PFSK-1 (cell line): ENCODE data around the gene RND1.

Experiments
- FOXP2 ChIP-seq: optimal IDR thresholded peaks from 2 replicates; pipeline ENCODE3; 2011; ENCODE audit warnings: borderline replicate concordance, control low read depth, inconsistent platforms; ENCODE audit not compliant: insufficient read depth; ENCODE audit errors: extremely low read length, extremely low read depth
- POLR2AphosphoS5 ChIP-seq: IDR thresholded peaks from 2 replicates; pipeline ENCODE4 v1.6.1; 2012; ENCODE audit warnings: low read depth, mild to moderate bottlenecking, control low read depth, low read length, moderate library complexity
- REST ChIP-seq, 2 experiments: IDR thresholded peaks; 2 replicates each; pipeline versions ENCODE4 v1.6.1 to v1.8.0; 2011 to 2012; ENCODE audit warnings: low read depth in 2 of 2, low read length in 2 of 2, control low read depth in 1 of 2, inconsistent platforms in 1 of 2, mild to moderate bottlenecking in 1 of 2, moderate library complexity in 1 of 2; ENCODE audit not compliant: insufficient read depth in 1 of 2
- SIN3A ChIP-seq: IDR thresholded peaks from 2 replicates; pipeline ENCODE4 v1.6.1; 2012; ENCODE audit warnings: mild to moderate bottlenecking, low read length, moderate library complexity, borderline replicate concordance; ENCODE audit not compliant: insufficient read depth
- TAF1 ChIP-seq: IDR thresholded peaks from 2 replicates; pipeline ENCODE4 v1.6.1; 2012; ENCODE audit warnings: low read length, control low read depth, borderline replicate concordance; ENCODE audit not compliant: insufficient read depth

GRCh38 chr12:48826209-48826855 is 39.3 kb downstream of the RND1 start:
- no peak for TF ChIP-seq SIN3A
- no peak for TF ChIP-seq REST (IDR thresholded peaks at IDR 0.05; ENCODE audit: insufficient read depth in 1 of 2, low read depth in 2 of 2, low read length in 2 of 2)
- TF ChIP-seq POLR2AphosphoS5 = no peak
- no peak for TF ChIP-seq TAF1
- no peak for TF ChIP-seq FOXP2
